BJ (cell line): Measurements from ENCODE around the gene NKAIN4. TPM values are rescaled to one million over a fixed set of nuclear protein-coding genes. Genes with fewer than 3 reads are reported as not detected.

ENCODE experiments used
- CTCF ChIA-PET: fragments of 350-600 bp; formaldehyde crosslinking; extraction: SDS; loops from one replicate; lab custom pipeline; 2021; ENCODE audit warnings: antibody characterized with exemption, inconsistent platforms; lab: Yijun Ruan, JAX
- POLR2A ChIA-PET: fragments of 300-600 bp; sonication (Branson Sonifier 250); formaldehyde crosslinking; extraction: SDS; loops from one replicate; lab custom pipeline; 2021; ENCODE audit warnings: antibody characterized with exemption; lab: Charles Lee
- DNase-seq: peaks from one replicate; pipeline ENCODE4 v3.0.0-alpha.2; 2011; ENCODE audit warnings: low read depth
- H3K27me3 ChIP-seq: 2 replicates; pipeline ENCODE4 v1.6.0; 2011; ENCODE audit warnings: low read length; ENCODE audit not compliant: control insufficient read depth, insufficient read depth
- H3K36me3 ChIP-seq: 2 replicates; pipeline ENCODE4 v1.5.1; 2011; ENCODE audit warnings: low read length; ENCODE audit not compliant: control insufficient read depth, insufficient read depth
- H3K4me3 ChIP-seq: 2 replicates; pipeline ENCODE4 v1.5.1; 2011; ENCODE audit warnings: low read depth, mild to moderate bottlenecking, control low read depth, low read length
- CTCF ChIP-seq: IDR thresholded peaks from 2 replicates; pipeline ENCODE4 v1.5.1; 2011; ENCODE audit warnings: low read depth, mild to moderate bottlenecking, control low read depth, inconsistent platforms, low read length, moderate library complexity; ENCODE audit not compliant: insufficient read depth
- polyA plus RNA-seq: library from polyadenylated mRNA; depleted of rRNA; stranded (reverse); fragments of >200 nt; gene quantifications from 2 replicates; pipeline ENCODE4 v1.2.3, GENCODE V29; 2011

NKAIN4 gene
- polyA plus RNA-seq, 1 experiment, result not detected

GRCh38 chr20:63240004-63240403, 14.3 kb downstream of the NKAIN4 start:
- H3K36me3 ChIP-seq, result no peaks in the 10 kb centered on the region
- no peak for DNase-seq
- no peak for TF ChIP-seq CTCF
- H3K27me3 ChIP-seq, result peaks cover 2% of the 10 kb centered on the region; the same call in 1 of the 2 replicates
- ChIA-PET CTCF (interaction anchor here (0.8 to 8.1 kb wide), 2 partner anchors 16 to 29 kb away, joined by 3 to 83 read pairs; no protein-coding TSS in a partner anchor), POLR2A (no interaction called here)
- no peak overlapping the region for H3K4me3 ChIP-seq

- DNase-seq, result no peak
- ChIA-PET POLR2A (no interaction called here), CTCF (interaction anchor here (0.8 to 8.1 kb wide), 2 partner anchors 15 to 29 kb away, joined by 3 to 83 read pairs; no protein-coding TSS in a partner anchor)
- Histone ChIP-seq H3K36me3 (no peaks in the 10 kb centered on the region), H3K4me3 (no peak overlapping the region), H3K27me3 (peaks cover 2% of the 10 kb centered on the region; the same call in 1 of the 2 replicates)
- no peak for TF ChIP-seq CTCF
These were observed 14.8 kb downstream of the NKAIN4 start for GRCh38 chr20:63239431-63239830.

GRCh38 chr20:63238514-63239125, 15.6 kb downstream of the NKAIN4 start:
- TF ChIP-seq CTCF, result no peak
- peaks cover 2% of the 10 kb centered on the region; the same call in 1 of the 2 replicates for H3K27me3 ChIP-seq
- H3K4me3 ChIP-seq, result no peak overlapping the region
- ChIA-PET CTCF (interaction anchor here (8.1 kb wide), 1 partner anchor 14 kb away, joined by 83 read pairs; no protein-coding TSS in a partner anchor), POLR2A (no interaction called here)
- no peaks in the 10 kb centered on the region for H3K36me3 ChIP-seq
- no peak for DNase-seq

- ChIA-PET POLR2A (no interaction called here), CTCF (interaction anchor here (8.1 kb wide), 1 partner anchor 14 kb away, joined by 83 read pairs; no protein-coding TSS in a partner anchor)
- DNase-seq, result no peak
- Histone ChIP-seq H3K27me3 (peaks cover 2% of the 10 kb centered on the region; the same call in 1 of the 2 replicates), H3K36me3 (no peaks in the 10 kb centered on the region), H3K4me3 (no peak overlapping the region)
- no peak for TF ChIP-seq CTCF
These were observed 16.2 kb downstream of the NKAIN4 start for GRCh38 chr20:63238031-63238430.

- POLR2A ChIA-PET, result no interaction called here
- no peak for DNase-seq
- H3K27me3 ChIP-seq, result no peaks in the 10 kb centered on the region
- no peaks in the 10 kb centered on the region for H3K36me3 ChIP-seq
- no peak overlapping the region for H3K4me3 ChIP-seq
- TF ChIP-seq CTCF, result no peak
- CTCF ChIA-PET, result interaction anchor here (2.4 to 8.1 kb wide), 2 partner anchors 12 to 17 kb away, joined by 8 to 83 read pairs; no protein-coding TSS in a partner anchor
These were observed 18.0 kb downstream of the NKAIN4 start for GRCh38 chr20:63236116-63236837.
